Measurements from ENCODE around the gene CCDC102B.
"Not testable (repeated sequence)": the region's sequence is repeated elsewhere in the genome, so short reads cannot be mapped to it uniquely, and the experiment has no call there.

Gene CCDC102B

DNA sequence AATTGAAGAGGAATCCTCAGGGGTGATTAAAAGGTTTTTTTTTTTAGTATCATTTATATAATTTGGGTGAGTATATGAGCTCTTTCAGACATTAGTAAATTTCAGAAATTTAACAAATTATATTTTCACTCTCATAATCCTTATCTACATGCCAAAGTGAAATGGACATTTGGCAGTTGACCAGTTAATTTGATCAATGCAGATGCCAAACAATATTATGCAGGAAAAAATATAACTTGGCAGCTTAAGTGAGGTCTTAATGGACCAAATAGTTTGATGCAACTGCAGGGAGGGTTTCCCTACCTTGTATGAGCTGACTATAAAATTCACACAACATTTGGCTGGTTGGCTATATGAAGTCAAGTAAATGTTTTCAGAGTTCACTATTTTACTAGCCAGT is 185.2 kb downstream of the CCDC102B start:
- DNase-seq: no peak

DNA sequence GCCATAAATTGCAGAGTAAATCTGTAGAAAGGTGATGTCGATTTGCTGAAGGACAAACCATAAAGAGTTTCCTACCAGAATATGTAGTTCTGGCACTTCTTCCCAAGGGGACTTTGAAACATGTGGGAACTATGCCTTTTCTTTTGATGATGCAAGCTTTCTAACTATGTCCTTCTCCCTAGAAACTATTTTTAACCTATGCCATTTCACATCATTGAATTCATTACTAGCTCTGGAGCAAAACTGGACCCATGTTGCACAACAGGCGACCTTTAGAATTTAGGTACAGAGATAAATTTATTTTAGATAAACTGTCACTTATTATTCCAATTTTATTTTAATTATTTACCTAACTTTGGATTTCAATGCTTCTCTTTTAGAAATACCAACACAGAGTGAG is 186.5 kb downstream of the CCDC102B start:
- DNase-seq: no peak

DNA sequence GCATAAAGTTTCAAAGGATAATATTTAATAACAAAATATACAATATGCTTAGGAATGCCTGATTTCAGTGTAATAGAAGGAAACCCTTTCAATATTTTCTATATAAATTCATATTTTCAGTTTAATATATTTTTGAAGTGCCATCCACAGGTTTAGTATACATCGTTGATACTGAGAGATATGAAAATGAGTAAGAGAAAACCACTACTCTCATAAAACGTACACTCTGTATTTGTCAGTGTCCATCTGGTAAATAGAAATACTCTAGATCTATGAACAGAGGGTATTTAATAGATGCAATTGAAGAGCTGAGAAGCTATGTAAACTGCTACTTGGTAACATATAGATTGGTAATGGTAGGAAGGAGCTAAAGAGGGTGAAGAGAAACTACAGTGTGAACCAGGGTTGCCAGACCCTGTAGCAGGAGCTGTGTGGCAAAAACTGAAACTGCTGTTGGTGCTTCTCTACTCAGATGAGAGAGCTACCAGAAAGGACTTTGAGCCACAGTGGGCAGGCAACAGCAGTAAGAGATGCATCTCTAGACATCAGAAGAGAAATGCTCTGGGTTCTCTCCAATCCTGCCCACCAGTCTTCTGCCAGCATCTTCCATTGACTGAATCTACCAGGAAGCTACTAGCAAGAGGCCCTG is 187.4 kb downstream of the CCDC102B start:
- DNase-seq: no peak

DNA sequence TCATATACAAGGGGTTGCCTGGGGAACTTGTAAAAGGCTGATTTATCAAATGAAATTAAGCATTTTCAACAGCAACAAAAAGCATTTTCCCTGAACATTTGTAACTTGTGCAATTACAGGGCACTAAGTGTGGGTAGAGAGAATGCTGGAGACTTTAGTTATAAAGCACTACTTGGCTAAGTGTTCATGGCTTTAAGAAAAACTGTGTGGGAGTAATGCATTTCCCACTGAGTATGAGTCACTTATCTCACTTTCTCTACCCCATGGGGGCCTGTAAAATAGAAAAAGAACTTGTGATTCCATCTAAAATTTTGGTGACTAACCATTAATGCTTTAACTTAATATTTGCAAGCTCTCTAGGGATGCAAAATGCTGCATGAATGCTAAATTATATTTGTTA is 193.4 kb downstream of the CCDC102B start:
- no peak for DNase-seq

DNA sequence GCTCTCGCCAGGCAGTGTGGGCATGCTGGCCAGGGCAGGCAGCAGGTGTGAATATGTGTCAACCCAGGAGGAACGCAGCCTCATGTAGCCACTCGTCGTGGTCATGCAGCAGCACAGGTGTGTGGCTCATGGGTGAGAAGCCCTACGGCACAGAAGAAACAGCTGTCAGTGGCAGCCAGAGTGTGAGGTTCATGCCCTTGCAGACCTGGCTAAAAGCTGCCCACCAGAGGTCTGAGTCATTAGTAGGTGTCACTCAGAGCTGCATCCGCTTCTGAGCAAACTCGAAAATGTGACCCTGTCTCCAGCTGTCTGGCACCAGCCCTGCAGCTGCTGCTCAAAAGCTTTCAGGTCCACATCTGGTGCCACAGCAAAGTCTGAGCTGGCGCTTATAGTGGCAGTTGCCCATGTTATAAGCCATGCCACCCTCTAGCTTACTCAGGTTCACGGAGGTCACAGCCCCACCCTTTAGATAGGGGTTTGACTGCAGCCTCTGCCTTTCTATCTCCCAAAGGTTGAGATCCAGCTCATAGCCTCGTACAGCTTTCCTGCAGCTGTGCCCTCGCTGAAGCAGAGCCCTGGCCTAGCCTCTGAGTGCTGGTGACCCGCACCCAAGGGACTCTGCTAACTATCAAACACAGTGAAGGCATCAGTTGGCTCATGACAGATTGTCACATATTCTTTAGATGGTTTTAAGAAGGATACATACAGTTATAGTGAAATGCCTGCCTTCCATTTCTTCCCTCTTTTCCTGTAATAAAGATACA is 195.0 kb downstream of the CCDC102B start:
- DNase-seq: no peak

DNA sequence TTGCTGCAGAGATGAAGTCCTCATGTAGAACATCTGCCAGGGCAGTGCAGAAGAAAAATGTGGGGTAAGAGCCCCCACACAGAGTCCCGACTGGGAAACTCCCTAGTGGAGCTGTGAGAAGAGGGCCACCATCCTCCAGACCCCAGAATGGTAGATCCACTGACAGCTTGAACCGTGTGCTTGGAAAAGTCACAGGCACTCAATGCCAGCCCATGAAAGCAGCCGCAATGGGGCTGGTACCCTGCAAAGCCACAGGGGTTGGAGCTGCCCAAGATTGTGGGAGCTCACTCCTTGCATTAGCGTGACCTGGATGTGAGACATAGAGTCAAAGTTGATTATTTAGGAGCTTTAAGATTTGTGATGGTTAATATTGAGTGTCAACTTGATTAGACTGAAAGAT is 197.8 kb downstream of the CCDC102B start:
- DNase-seq: no peak

DNA sequence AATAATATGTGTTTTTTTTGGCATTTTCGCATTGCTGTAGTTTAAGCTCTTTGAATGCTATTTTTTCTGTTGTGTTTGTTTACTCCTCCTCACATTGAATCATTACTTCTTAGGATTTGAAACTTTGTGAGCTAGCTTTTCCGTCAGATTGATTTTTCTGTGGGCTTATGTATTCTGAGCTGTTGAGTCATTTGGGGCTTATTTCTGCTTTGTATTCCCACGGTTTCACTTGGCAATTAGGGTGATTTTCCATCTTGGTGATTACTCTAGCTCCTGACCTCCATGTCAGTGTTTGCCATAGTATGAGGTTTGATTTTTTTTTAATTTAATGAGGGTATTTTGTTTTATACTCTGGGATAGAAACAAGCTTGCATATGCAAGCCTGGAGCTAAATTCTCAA is 200.0 kb downstream of the CCDC102B start:
- DNase-seq: no peak

DNA sequence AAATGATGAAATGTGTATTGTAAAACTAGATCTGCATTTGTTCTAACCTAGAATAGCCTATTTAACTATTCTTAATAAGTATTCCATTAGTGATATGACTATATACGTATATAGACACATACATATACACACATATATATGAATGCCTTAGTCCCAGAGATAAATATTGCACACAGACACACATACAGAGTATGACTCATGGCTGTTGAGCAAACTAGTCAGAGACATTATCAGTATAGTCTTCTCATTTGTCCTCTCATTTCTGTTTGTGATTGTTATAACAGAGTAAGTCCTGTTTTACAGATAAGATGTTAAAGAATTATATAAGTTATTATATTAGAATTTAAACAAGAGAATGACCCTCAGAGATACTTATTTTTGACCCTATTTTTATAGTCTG is 202.5 kb downstream of the CCDC102B start:
- no peak for DNase-seq

DNA sequence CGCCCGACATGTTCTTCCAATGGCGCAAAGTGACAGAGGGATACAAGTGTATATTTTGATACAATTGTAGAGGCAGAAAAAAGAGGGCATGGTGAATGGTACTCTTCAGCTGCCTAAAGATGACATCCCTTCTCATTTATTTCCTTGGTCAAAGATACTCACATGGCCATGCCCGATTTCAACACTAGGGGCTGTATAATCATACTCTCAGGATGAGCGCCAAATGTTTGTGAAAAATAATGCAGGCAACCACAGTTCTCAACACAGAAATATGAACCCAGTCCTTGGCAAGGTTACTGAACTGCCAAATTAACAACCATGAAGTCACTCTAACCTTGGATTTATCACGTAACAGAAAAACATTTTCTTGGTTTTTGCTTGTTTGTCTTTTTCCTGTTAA is 204.4 kb downstream of the CCDC102B start:
- no peak for DNase-seq

DNA sequence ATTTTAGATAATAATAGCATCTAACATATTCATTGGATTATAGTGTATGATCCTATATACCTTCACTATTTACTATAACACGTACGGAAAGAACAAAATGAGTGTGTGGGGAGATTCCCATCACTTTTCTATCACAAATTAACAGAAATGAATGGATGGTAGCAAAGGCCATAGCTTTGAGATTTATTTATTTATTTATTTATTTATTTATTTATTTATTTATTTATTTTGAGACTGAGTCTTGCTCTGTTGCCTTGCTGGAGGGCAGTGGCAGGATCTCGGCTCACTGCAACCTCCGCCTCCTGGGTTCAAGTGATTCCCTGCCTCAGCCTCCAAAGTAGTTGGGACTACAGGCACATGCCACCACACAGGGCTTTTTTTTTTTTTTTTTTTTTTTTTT is 208.3 kb downstream of the CCDC102B start:
- not testable (repeated sequence) for DNase-seq

DNA sequence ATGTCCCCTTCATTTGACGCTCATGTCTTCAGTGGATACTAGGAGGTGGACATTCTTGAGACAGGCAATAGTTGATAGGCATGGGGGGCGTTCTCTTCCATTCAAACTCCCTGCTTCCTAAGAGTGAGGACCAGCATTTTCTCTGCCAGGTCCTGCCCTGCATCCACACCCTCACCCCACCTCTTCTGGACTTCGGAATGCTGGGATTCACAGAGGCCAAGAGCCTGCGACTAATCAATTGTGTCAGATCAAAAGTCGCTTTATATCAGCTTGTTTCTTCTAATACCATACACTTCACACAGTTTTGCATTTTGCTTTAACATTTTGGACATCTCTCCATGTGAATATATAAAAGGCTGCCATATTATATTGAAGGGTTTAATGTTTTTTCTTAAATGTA is 210.7 kb downstream of the CCDC102B start:
- DNase-seq: no peak

DNA sequence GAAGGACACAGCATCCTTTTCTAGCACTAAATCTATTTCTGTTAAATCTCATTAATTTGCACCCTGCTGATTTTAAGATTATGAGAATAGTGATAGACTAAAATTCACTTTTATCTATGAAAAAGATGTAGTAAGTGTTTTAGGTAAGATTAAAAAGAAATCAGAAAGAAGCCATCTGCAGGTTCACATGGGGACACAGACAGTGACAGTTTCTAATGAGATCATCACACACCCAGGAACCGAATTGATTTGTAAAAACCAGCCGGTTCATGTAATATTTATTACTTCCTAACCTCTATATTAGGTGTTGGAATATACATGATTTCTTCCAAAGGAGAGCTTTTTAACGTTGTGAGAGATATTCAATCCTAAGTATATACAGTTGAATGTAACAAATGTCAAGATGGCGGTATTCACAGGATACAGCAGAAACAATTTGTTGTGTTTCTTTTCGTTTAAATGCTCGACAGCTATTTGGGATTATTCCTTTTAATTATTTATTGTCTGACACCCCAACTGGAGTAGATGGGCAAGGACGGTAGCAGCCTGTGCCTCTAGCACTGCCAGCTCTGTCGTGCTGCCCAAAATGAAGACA is 223.4 kb downstream of the CCDC102B start:
- DNase-seq: no peak

DNA sequence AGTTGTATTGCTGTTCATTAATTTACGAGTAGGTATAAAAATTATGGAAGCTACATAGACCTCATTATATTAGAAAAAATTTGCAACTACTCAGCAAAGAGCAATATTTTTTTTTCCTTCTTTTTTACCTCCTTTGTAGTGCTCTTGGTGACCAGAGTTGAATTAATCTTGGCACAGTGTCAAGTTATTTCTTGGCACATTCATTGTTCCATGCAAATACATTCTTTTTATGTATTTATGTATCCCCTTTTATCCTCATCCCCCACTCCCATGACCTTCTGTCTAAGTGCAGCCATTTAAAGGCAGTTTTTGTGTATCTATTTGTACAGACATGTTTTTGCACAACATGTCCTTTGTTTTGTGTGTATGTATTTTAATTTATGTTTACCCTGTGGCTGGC is 224.5 kb downstream of the CCDC102B start:
- no peak for DNase-seq

DNA sequence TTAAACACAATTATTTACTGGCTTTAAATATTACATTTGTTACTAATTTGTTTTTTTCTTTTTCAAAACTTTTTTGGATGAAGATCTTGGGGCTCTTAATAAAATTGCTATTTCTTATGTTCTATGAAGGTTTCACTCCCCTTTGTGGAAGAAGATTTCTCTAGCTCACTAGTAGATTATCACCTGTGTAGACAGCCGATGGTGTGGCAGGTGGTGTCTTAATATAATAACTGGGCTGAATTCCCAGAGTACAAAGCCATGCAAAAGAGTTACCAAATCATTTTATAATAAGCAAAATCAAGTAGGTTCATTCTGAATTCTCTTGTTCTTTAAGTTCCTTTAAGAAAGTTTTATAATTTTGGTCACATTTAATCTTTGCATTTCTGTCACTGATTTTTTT is 233.7 kb downstream of the CCDC102B start:
- no peak for DNase-seq

DNA sequence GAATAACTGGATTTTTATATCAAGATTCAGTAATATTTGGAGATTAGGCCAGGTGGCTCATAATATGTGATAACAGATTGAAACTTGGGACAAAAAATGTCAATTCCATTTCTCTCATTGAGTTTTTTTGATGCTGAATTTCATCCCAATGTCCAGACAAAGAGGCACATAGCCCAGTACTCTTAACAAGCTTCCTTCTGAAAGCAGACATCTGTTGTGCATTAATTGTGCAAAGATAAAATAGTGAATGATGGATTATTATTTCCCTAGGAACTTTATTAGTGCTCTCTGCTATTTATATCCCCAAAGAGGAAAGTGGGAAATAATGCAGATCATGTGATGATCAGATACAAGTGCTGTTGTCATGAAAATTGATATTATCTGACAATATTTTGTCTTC is 234.1 kb downstream of the CCDC102B start:
- DNase-seq: no peak

DNA sequence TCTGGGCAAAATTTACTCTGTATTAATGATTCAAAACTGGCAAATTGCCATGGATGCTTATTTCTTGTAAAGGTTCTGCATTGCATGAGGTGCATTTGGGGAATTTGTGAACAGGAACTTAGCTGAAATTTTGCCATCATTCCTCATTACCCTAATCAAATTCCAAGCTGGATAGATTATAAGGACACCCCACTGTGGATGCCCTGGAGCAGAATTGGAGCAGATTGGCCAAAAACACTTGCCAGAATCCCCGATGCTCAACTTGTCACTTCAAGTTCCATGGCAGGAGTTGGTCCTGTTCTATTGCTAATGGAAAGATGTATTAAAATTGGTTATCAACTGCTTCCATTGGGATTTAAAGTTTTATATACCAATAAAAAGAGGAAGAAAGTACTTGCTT is 237.9 kb downstream of the CCDC102B start:
- no peak for DNase-seq

DNA sequence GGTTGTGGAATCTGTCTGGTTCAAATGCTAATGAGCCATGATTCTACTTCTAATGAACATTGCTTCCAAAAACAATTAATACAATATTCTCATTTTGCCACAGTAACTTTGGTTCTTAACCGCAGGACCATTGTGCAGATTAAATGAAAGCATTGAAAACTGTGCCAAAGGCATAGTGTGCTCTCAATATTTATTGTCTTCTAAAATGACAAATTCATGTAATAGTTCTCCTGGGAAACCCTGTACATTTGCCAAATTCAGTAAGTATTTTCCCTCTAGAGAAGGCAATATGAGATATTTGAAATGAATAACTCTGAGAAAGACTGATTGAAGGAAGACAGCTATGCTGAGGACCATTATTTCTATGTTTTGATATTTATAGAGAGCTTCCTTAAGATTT is 246.3 kb downstream of the CCDC102B start:
- DNase-seq: no peak

DNA sequence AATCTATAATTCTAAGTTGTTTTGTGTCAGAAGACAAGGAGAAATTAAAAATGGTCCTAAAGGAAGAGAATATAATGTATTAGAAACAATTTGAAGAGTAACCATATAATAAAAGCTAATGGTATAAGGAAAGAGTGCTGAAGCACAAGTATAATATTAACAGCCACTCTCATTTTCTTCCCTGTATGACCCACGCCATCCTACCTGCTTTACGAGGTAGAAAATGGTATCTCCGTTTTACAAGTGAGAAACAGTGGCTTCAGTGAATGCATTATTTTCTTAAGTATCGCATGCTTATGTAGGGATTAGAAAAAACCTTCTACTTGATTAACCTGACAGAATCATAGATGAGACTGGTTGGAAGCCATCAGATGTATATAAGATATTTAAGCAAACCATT is 266.2 kb downstream of the CCDC102B start:
- DNase-seq: no peak

DNA sequence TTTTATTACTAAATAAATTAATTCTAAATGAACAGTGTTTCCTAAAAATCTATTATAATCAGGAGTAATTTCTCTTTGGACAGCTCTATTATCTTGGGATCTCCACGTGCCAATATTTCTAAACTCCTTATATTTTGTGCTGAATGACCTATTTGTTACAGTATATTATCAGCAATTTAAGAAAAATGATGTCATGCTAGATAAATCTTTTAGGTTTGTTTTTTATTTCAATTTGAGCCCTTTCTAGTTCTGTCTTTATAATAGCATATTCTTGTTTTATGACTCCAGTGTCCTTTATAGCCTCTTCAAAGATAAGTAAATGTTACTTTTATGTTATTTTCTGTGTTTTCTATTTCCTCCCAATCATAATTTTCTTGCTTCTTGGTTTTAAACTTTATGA is 269.2 kb downstream of the CCDC102B start:
- DNase-seq: no peak

DNA sequence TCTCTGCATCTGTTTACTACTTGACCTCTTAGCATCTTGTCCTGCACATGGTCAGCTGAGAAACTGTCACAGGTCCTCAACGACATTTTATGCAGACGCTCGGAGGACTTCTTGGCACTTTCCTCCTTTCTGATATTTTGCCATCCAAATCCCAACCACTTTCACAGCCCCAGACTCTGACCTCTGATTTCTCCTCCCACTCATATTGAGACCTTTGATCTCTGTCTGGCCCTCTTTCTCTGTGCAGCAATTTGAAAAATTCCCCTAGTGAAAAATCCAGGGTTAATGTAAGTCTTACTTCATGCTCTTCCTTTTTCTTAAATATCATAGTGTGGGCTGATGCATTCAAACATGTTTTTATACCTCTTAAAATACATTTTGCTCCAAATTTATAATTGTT is 273.8 kb downstream of the CCDC102B start:
- no peak for DNase-seq

DNA sequence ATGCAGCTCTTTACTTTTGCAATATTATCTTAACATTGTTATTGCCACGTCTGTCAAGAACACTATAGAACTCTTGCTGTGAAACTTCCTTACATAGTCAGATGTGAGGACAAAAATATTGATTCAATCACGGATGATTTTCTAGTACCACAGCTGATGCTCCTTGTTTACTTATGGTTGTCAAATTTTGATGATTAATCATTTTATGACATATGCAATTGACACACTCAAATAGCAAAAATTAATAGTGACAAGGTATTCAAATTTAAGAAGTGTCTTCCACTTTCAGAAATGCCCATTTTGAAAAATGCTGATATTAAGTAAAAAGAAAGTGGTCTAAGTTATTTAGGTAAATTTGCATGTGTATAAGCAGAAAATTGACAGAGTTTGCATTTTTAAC is 284.0 kb downstream of the CCDC102B start:
- DNase-seq: no peak

DNA sequence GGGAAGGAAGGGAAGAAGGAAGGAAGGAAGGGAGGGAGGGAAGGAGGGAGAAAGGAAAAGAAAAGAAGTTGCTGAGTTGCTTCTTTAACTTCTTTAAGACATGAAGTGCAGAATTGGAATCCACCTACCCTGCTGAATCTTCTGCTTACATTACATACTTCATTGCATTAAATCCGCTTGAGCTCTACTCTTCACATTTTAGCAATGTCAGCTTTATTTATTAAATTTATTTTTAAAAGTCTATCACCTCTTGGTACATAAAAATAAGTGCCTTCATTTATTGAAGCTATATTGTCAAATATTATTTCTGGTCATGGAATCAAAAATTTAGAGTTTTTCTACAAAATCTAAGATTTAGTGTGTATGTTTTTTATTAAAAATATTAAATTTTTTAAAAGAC is 284.6 kb downstream of the CCDC102B start:
- no peak for DNase-seq

DNA sequence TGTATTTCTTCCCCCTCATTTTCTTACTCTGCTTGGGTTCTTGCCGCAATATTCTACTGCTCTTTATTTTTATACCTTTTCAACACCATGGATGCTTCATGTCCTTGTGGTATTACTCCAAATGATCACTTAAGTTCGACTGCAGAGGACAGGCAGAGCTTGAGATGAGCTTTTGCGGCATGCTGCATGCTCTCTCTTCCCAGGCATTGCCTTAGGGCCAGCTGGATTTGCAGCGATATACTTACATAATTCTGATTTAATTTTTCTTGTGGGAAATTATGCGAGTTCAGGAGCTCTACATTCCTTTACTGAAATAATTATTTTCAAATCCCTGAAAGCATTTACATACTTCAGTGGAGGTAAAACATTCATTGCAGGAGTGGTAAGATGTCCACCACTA is 288.1 kb downstream of the CCDC102B start:
- no peak for DNase-seq

DNA sequence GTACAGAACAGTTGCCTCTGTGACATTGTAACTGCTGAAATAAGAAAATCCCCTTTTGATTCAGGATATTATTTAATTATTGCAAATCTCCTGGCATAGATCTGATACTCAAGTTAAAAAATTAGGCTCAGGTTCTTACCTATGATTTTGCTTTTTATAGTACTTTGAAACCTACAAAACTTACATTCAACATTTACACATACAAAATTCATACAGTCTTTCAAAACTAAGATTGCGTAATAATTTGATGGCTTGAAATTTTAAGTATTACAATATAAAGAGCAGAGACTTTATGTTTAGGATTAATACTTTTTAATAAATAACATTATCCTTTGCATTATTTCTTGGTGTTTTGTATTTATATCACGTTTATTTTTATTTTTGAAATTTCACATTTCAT is 291.1 kb downstream of the CCDC102B start:
- DNase-seq: no peak

DNA sequence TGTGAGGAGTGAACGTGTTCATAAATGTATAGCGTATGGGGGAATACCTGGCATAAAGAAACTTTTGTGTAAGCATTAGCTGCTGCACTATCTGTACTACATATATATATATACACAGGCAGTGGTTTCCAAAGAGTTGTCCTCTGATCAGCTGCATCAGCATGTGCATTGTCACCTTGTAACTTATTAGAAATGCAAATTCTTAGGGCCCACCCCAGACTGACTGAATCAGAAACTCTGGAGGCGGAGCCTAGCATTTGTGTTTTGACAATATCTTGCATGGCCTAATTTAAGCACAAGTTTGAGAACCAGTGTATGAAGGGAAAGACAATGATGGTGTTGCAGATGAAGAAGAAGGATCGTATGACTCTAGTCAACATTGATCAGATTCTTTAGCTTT is 299.5 kb downstream of the CCDC102B start:
- DNase-seq: no peak

Measured in activated gamma-delta T cell (primary cell).